ENCODE measurements around the gene NETO2. TPM values are rescaled to one million over a fixed set of nuclear protein-coding genes. Genes with fewer than 3 reads are reported as not detected.
"Not testable (repeated sequence)": the region's sequence is repeated elsewhere in the genome, so short reads cannot be mapped to it uniquely, and the experiment has no call there.

NETO2 gene
- total RNA-seq, 4 donors from 2014 or later = 0.83 to 2.5 (median 1.4) TPM

DNA sequence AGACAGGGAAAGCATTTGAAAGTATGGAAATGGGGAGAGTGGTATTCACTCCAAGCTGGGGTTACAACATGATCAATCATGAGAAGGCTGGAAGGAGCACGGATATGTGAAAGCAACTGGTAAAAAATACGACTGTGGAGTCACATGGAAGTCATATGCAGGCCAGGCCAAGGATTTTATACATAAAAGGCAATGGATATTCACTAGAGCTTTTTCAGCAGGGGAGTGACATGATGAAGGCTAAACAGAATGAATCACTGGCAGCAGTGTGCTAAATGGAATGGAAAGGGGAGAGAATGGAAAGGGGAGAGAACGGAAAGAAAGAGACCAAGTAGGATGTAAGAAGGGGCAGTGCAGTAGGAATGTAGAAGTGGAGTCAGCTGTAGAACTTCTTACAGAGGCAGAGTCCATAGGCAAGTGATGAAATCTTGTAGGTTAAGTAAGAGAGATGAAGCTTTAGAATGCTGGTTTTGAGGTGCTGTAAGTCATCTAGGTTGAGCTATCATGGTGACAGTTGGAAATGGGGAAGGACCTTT is 13.0 kb upstream of the NETO2 start:
- Histone ChIP-seq H3K27ac (replicated peaks in 1 of 4) (no peak overlapping the region), H3K27me3 (no peaks in the 10 kb centered on the region), H3K4me1 (no peaks in the 10 kb centered on the region), H3K36me3 (peaks cover 12 to 64% (median 40%) of the 10 kb centered on the region in 4 donors), H3K9me3 (peaks cover 0 to 5% (median 0%) of the 10 kb centered on the region in 4 donors), H3K4me3 (no peak overlapping the region)
- WGBS = 79% methylated on average over 3 of the region's 3 CpGs
- TF ChIP-seq EP300 (IDR thresholded peaks at IDR 0.05) = no peak
- no peak for DNase-seq (ENCODE audit: extremely low spot score)
- intact Hi-C loops (cut with DNase I) = no loop called here

DNA sequence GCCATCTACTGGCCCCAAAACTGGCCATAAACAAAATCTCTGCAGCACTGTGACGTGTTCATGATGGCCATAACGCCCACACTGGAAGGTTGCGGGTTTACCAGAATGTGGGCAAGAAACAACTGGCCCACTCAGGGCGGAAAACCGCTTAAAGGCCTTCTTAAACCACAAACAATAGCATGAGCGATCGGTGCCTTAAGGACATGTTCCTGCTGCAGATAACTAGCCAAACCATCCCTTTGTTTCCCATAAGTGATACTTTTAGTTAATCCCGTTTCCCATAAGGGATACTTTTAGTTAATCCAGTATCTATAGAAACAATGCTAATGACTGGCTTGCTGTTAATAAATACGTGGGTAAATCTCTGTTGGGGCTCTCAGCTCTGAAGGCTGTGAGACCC is 8.8 kb upstream of the NETO2 start:
- H3K27ac ChIP-seq (replicated peaks in 1 of 4); H3K27me3 ChIP-seq; DNase-seq (ENCODE audit: extremely low spot score); intact Hi-C loops (cut with DNase I); H3K9me3 ChIP-seq; H3K4me3 ChIP-seq; H3K4me1 ChIP-seq: not testable (repeated sequence)
- peaks cover 12 to 40% (median 27%) of the 10 kb centered on the region in 4 donors for H3K36me3 ChIP-seq
- 97% methylated on average over 9 of the region's 9 CpGs for WGBS

GRCh38 chr16:47150067-47150466 is 6.3 kb upstream of the NETO2 start:
- Histone ChIP-seq H3K4me1 (no peaks in the 10 kb centered on the region), H3K36me3 (peaks cover 12 to 24% (median 16%) of the 10 kb centered on the region in 4 donors), H3K27ac (replicated peaks in 1 of 4) (no peak overlapping the region), H3K27me3 (peaks cover 0 to 3% (median 1%) of the 10 kb centered on the region in 4 donors), H3K4me3 (no peak overlapping the region), H3K9me3 (peaks cover 0 to 5% (median 0%) of the 10 kb centered on the region in 4 donors)
- TF ChIP-seq EP300 (IDR thresholded peaks at IDR 0.05) (no peak), POLR2AphosphoS5 (IDR thresholded peaks at IDR 0.05) (no peak), POLR2A (IDR thresholded peaks at IDR 0.05; ENCODE audit: low read depth) (no peak)
- TF ChIP-seq, protein P1, sequence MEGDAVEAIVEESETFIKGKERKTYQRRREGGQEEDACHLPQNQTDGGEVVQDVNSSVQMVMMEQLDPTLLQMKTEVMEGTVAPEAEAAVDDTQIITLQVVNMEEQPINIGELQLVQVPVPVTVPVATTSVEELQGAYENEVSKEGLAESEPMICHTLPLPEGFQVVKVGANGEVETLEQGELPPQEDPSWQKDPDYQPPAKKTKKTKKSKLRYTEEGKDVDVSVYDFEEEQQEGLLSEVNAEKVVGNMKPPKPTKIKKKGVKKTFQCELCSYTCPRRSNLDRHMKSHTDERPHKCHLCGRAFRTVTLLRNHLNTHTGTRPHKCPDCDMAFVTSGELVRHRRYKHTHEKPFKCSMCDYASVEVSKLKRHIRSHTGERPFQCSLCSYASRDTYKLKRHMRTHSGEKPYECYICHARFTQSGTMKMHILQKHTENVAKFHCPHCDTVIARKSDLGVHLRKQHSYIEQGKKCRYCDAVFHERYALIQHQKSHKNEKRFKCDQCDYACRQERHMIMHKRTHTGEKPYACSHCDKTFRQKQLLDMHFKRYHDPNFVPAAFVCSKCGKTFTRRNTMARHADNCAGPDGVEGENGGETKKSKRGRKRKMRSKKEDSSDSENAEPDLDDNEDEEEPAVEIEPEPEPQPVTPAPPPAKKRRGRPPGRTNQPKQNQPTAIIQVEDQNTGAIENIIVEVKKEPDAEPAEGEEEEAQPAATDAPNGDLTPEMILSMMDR (IDR thresholded peaks at IDR 0.05) = no peak
- 96% methylated on average over 3 of the region's 3 CpGs for WGBS
- intact Hi-C loops (cut with DNase I) = no loop called here
- DNase-seq (ENCODE audit: extremely low spot score) = no peak

DNA sequence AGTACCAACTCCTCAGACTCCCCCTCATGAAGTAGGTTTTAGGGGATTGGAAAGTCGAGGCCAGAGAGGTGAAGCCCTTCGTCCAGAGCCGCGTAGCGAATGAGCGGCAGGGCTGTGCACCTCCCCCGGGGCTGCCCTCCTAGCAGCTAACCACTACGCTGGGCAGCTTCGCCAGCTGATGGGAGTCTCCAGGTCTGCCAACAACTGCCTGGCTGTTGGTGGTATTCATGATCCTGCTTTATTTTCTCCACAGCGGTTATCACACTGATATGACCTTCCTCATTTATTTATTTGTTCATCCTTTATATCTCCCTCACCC is 773 bp upstream of the NETO2 start:
- H3K36me3 ChIP-seq = no peaks in the 10 kb centered on the region
- H3K27ac ChIP-seq (replicated peaks in 1 of 4) = no peak overlapping the region
- peak overlapping the region; percentile 51 to 62 (median 54) for H3K4me3 ChIP-seq
- H3K9me3 ChIP-seq = no peaks in the 10 kb centered on the region
- DNase-seq (ENCODE audit: extremely low spot score) = no peak
- H3K27me3 ChIP-seq = peaks cover 0 to 43% (median 20%) of the 10 kb centered on the region in 4 donors
- 19% methylated on average over 9 of the region's 10 CpGs for WGBS
- TF ChIP-seq POLR2AphosphoS5 (IDR thresholded peaks at IDR 0.05) (no peak), POLR2A (IDR thresholded peaks at IDR 0.05; ENCODE audit: low read depth) (no peak), EP300 (IDR thresholded peaks at IDR 0.05) (no peak)
- TF ChIP-seq, protein P1 (IDR thresholded peaks at IDR 0.05) = no peak
- intact Hi-C loops (cut with DNase I) = loop anchor here (5.0 to 10.0 kb wide), 2 partner anchors 910 to 1013 kb away; partner anchors contain the start of gene ABCC12
- peaks cover 0 to 32% (median 29%) of the 10 kb centered on the region in 4 donors for H3K4me1 ChIP-seq

- Histone ChIP-seq H3K27me3 (peaks cover 0 to 49% (median 20%) of the 10 kb centered on the region in 4 donors), H3K36me3 (no peaks in the 10 kb centered on the region), H3K27ac (replicated peaks in 1 of 4) (peak overlapping the region in 2 of 4 donors; percentile 35 to 45), H3K4me3 (peak overlapping the region; percentile 51 to 62 (median 54)), H3K9me3 (no peaks in the 10 kb centered on the region), H3K4me1 (peaks cover 0 to 32% (median 29%) of the 10 kb centered on the region in 4 donors)
- no peak for DNase-seq (ENCODE audit: extremely low spot score)
- no peak for TF ChIP-seq POLR2A (IDR thresholded peaks at IDR 0.05; ENCODE audit: low read depth)
- TF ChIP-seq, protein P1 (IDR thresholded peaks at IDR 0.05) = peak in 1 of 3 experiments; percentile 44
- intact Hi-C loops (cut with DNase I) = loop anchor here (5.0 to 10.0 kb wide), 2 partner anchors 912 to 1014 kb away; partner anchors contain the start of gene ABCC12
- under 1% methylated on average over 29 of the region's 111 CpGs for WGBS
These were observed 696 bp downstream of the NETO2 start for GRCh38 chr16:47142821-47143676.

Measured in esophagus muscularis mucosa (tissue), 4 donors.